Mesenchymal stem cell (in vitro differentiated cells and primary cell): ENCODE data around the gene PPL.

Experiments used
- DNase-seq: peaks from one replicate; pipeline ENCODE4 v3.0.0-alpha.2; 2013
- H2AFZ ChIP-seq: one replicate; pipeline ENCODE4 v1.6.1; 2013; ENCODE audit warnings: low read depth, mild to moderate bottlenecking, control low read depth, inconsistent platforms, low read length, moderate library complexity
- H2AK5ac ChIP-seq: 2 replicates; pipeline ENCODE4 v1.6.1; 2013; ENCODE audit warnings: low read length, moderate library complexity, mild to moderate bottlenecking, inconsistent platforms; ENCODE audit not compliant: severe bottlenecking
- H2BK120ac ChIP-seq: one replicate; pipeline ENCODE4 v1.6.1; 2013; ENCODE audit warnings: low read depth, mild to moderate bottlenecking, inconsistent platforms, low read length, moderate library complexity
- H2BK12ac ChIP-seq, 2 experiments: one replicate each; pipeline ENCODE4 v1.6.1; 2013; ENCODE audit warnings: inconsistent platforms in 2 of 2, low read length in 2 of 2, mild to moderate bottlenecking in 2 of 2, moderate library complexity in 2 of 2, control low read depth in 1 of 2
- H2BK15ac ChIP-seq: one replicate; pipeline ENCODE4 v1.6.1; 2013; ENCODE audit warnings: mild to moderate bottlenecking, low read depth, inconsistent platforms; ENCODE audit not compliant: poor library complexity, severe bottlenecking
- H2BK5ac ChIP-seq: 2 replicates; pipeline ENCODE4 v1.6.1; 2013; ENCODE audit warnings: low read depth, mild to moderate bottlenecking, low read length, control low read depth, inconsistent platforms; ENCODE audit not compliant: poor library complexity, severe bottlenecking
- H3K14ac ChIP-seq, 2 experiments: one replicate each; pipeline ENCODE4 v1.6.1; 2013; ENCODE audit warnings: inconsistent platforms in 2 of 2, low read length in 2 of 2, control low read depth in 1 of 2, mild to moderate bottlenecking in 1 of 2, moderate library complexity in 1 of 2
- H3K18ac ChIP-seq, 2 experiments: one replicate each; pipeline ENCODE4 v1.6.1; 2013; ENCODE audit warnings: inconsistent platforms in 2 of 2, low read length in 2 of 2, control low read depth in 1 of 2, low read depth in 1 of 2, mild to moderate bottlenecking in 1 of 2
- H3K23ac ChIP-seq, 2 experiments: one replicate each; pipeline ENCODE4 v1.6.1; 2013; ENCODE audit warnings: inconsistent platforms in 2 of 2, low read length in 2 of 2, mild to moderate bottlenecking in 2 of 2, moderate library complexity in 2 of 2, control low read depth in 1 of 2
- H3K27ac ChIP-seq: 2 replicates; pipeline ENCODE4 v1.5.1; 2013; ENCODE audit warnings: mild to moderate bottlenecking, moderate library complexity, low read length, control low read depth, inconsistent platforms; ENCODE audit not compliant: poor library complexity, severe bottlenecking
- H3K27me3 ChIP-seq, 2 experiments: 2 replicates each; pipeline versions ENCODE4 v1.6.1 to v1.7.0; 2013; ENCODE audit warnings: low read length in 2 of 2, mild to moderate bottlenecking in 2 of 2, moderate library complexity in 2 of 2, control low read depth in 1 of 2, inconsistent platforms in 1 of 2; ENCODE audit not compliant: control insufficient read depth in 1 of 2, insufficient read depth in 1 of 2
- H3K36me3 ChIP-seq, 2 experiments: 2 replicates each; pipeline versions ENCODE4 v1.6.1 to v1.7.0; 2013; ENCODE audit warnings: low read length in 2 of 2, control low read depth in 1 of 2, inconsistent platforms in 1 of 2, low read depth in 1 of 2, mild to moderate bottlenecking in 1 of 2; ENCODE audit not compliant: insufficient read depth in 2 of 2, control insufficient read depth in 1 of 2
- H3K4ac ChIP-seq, 2 experiments: one replicate each; pipeline ENCODE4 v1.6.1; 2013; ENCODE audit warnings: inconsistent platforms in 2 of 2, low read length in 2 of 2, mild to moderate bottlenecking in 2 of 2, moderate library complexity in 2 of 2, control low read depth in 1 of 2, low read depth in 1 of 2
- H3K4me1 ChIP-seq: 2 replicates; pipeline ENCODE4 v1.6.1; 2013; ENCODE audit warnings: low read depth, low read length, control low read depth; ENCODE audit not compliant: control insufficient read depth, insufficient read depth
- H3K4me2 ChIP-seq: 2 replicates; pipeline ENCODE4 v1.6.1; 2013; ENCODE audit warnings: low read length, mild to moderate bottlenecking, inconsistent platforms; ENCODE audit not compliant: poor library complexity, severe bottlenecking
- H3K4me3 ChIP-seq, 2 experiments: 2 replicates each; pipeline versions ENCODE4 v1.5.1 to v1.7.0; 2013; ENCODE audit warnings: low read length in 2 of 2, mild to moderate bottlenecking in 2 of 2, control low read depth in 1 of 2, low read depth in 1 of 2; ENCODE audit not compliant: insufficient read depth in 1 of 2
- H3K79me1 ChIP-seq: replicated peaks from 2 replicates; pipeline ENCODE4 v1.6.1; 2013; ENCODE audit warnings: mild to moderate bottlenecking, control low read depth, low read length, inconsistent platforms; ENCODE audit not compliant: poor library complexity, severe bottlenecking
- H3K9ac ChIP-seq: 2 replicates; pipeline ENCODE4 v1.7.0; 2013; ENCODE audit warnings: mild to moderate bottlenecking, low read length, moderate library complexity
- H3K9me3 ChIP-seq: 2 replicates; pipeline ENCODE4 v1.7.0; 2013; ENCODE audit warnings: mild to moderate bottlenecking, low read length; ENCODE audit not compliant: control insufficient read depth
- H4K8ac ChIP-seq: one replicate; pipeline ENCODE4 v1.6.1; 2013; ENCODE audit warnings: inconsistent platforms, mild to moderate bottlenecking, low read length, moderate library complexity
- H4K91ac ChIP-seq: one replicate; pipeline ENCODE4 v1.6.1; 2013; ENCODE audit warnings: mild to moderate bottlenecking, low read length, inconsistent platforms
- WGBS: methylation state at CpG from one replicate; pipeline ENCODE4 v1.1.7; 2013; ENCODE audit warnings: mixed read lengths; 5-methylcytosine and 5-hydroxymethylcytosine counted together

PPL gene

GRCh38 chr16:4926928-4927327 is 10.0 kb downstream of the PPL start:
- H2AK5ac ChIP-seq: no peak overlapping the region
- peaks cover 30% of the 10 kb centered on the region for H3K79me1 ChIP-seq
- H3K9ac ChIP-seq: no peak overlapping the region
- H3K4me1 ChIP-seq: peaks cover 9% of the 10 kb centered on the region
- H3K36me3 ChIP-seq: peaks cover 37 to 85% of the 10 kb centered on the region in 2 experiments
- H2BK12ac ChIP-seq: no peak overlapping the region
- H3K27me3 ChIP-seq: no peaks in the 10 kb centered on the region
- no peak overlapping the region for H2AFZ ChIP-seq
- no peak overlapping the region for H2BK120ac ChIP-seq
- 95% methylated on average over 1 of the region's 2 CpGs for WGBS
- no peak for DNase-seq
- no peak overlapping the region for H3K23ac ChIP-seq
- H3K14ac ChIP-seq: no peak overlapping the region
- no peak overlapping the region for H2BK15ac ChIP-seq
- no peak overlapping the region for H4K91ac ChIP-seq
- H4K8ac ChIP-seq: no peak overlapping the region
- no peak overlapping the region for H3K4ac ChIP-seq
- no peak overlapping the region for H3K18ac ChIP-seq
- no peak overlapping the region for H3K4me2 ChIP-seq
- H3K27ac ChIP-seq: no peak overlapping the region
- H3K9me3 ChIP-seq: peaks cover 19% of the 10 kb centered on the region
- H3K4me3 ChIP-seq: no peak overlapping the region
- H2BK5ac ChIP-seq: no peak overlapping the region

GRCh38 chr16:4925791-4926190 is 11.2 kb downstream of the PPL start:
- Histone ChIP-seq H3K14ac (no peak overlapping the region), H3K4me2 (no peak overlapping the region), H2AK5ac (no peak overlapping the region), H3K36me3 (peaks cover 25 to 77% of the 10 kb centered on the region in 2 experiments), H3K27me3 (no peaks in the 10 kb centered on the region), H2AFZ (no peak overlapping the region), H3K4ac (no peak overlapping the region), H3K4me3 (no peak overlapping the region), H2BK120ac (no peak overlapping the region), H3K18ac (no peak overlapping the region), H2BK5ac (no peak overlapping the region), H2BK15ac (no peak overlapping the region), H3K9me3 (peaks cover 19% of the 10 kb centered on the region), H3K9ac (no peak overlapping the region), H4K91ac (no peak overlapping the region), H4K8ac (no peak overlapping the region), H3K4me1 (peaks cover 9% of the 10 kb centered on the region), H3K23ac (no peak overlapping the region), H3K27ac (no peak overlapping the region), H2BK12ac (no peak overlapping the region), H3K79me1 (peaks cover 27% of the 10 kb centered on the region)
- peak; percentile 37 for DNase-seq
- 76% methylated on average over 4 of the region's 5 CpGs for WGBS

- no peak overlapping the region for H3K4ac ChIP-seq
- H2BK12ac ChIP-seq: no peak overlapping the region
- H3K27ac ChIP-seq: no peak overlapping the region
- H3K79me1 ChIP-seq: peaks cover 23% of the 10 kb centered on the region
- H3K4me3 ChIP-seq: no peak overlapping the region
- no peak overlapping the region for H3K14ac ChIP-seq
- H3K36me3 ChIP-seq: peaks cover 20 to 71% of the 10 kb centered on the region in 2 experiments
- H3K9ac ChIP-seq: no peak overlapping the region
- no peak overlapping the region for H2BK15ac ChIP-seq
- peaks cover 19% of the 10 kb centered on the region for H3K9me3 ChIP-seq
- 79% methylated on average over 5 of the region's 5 CpGs for WGBS
- H3K4me1 ChIP-seq: peaks cover 9% of the 10 kb centered on the region
- no peak for DNase-seq
- H2AFZ ChIP-seq: no peak overlapping the region
- H4K91ac ChIP-seq: no peak overlapping the region
- no peak overlapping the region for H2BK5ac ChIP-seq
- no peak overlapping the region for H2BK120ac ChIP-seq
- no peak overlapping the region for H3K4me2 ChIP-seq
- no peaks in the 10 kb centered on the region for H3K27me3 ChIP-seq
- H2AK5ac ChIP-seq: no peak overlapping the region
- no peak overlapping the region for H3K18ac ChIP-seq
- no peak overlapping the region for H4K8ac ChIP-seq
- H3K23ac ChIP-seq: no peak overlapping the region
Observed at GRCh38 chr16:4925293-4925607, 11.7 kb downstream of the PPL start.

- no peak overlapping the region for H2BK120ac ChIP-seq
Observed at GRCh38 chr16:4924593-4925292, 12.2 kb downstream of the PPL start.

More at GRCh38 chr16:4924593-4925292, 12.2 kb downstream of the PPL start:
- no peak overlapping the region for H2BK5ac ChIP-seq
- no peak overlapping the region for H2AFZ ChIP-seq
- H3K27ac ChIP-seq: no peak overlapping the region
- peaks cover 19% of the 10 kb centered on the region for H3K9me3 ChIP-seq
- no peak overlapping the region for H3K18ac ChIP-seq
- no peak overlapping the region for H2BK15ac ChIP-seq
- no peak overlapping the region for H4K8ac ChIP-seq
- peaks cover 9% of the 10 kb centered on the region for H3K4me1 ChIP-seq
- H3K23ac ChIP-seq: no peak overlapping the region
- DNase-seq: no peak
- H3K27me3 ChIP-seq: no peaks in the 10 kb centered on the region
- H3K14ac ChIP-seq: no peak overlapping the region
- H3K4ac ChIP-seq: no peak overlapping the region
- peaks cover 20% of the 10 kb centered on the region for H3K79me1 ChIP-seq
- no peak overlapping the region for H3K9ac ChIP-seq
- no peak overlapping the region for H3K4me2 ChIP-seq
- 71% methylated on average over 12 of the region's 12 CpGs for WGBS
- no peak overlapping the region for H2AK5ac ChIP-seq
- H3K36me3 ChIP-seq: peaks cover 16 to 66% of the 10 kb centered on the region in 2 experiments
- no peak overlapping the region for H2BK12ac ChIP-seq
- no peak overlapping the region for H3K4me3 ChIP-seq
- H4K91ac ChIP-seq: no peak overlapping the region
